GM12878 (cell line): ENCODE results near the gene SASH1. TPM values are rescaled to one million over a fixed set of nuclear protein-coding genes. Genes with fewer than 3 reads are reported as not detected.

Source experiments
- ATAC-seq: fragments of 200-7000 bp; cut with Tn5 transposase; 3 replicates; pipeline ENCODE4 v1.9.1; 2020; ENCODE audit warnings: mild to moderate bottlenecking, moderate library complexity
- BruUV-seq: library from RNA; stranded (reverse); fragments of 400-500 nt; replicated peaks from 2 replicates; lab custom pipeline; 2021; lab: Mats Ljungman, UMichigan
- CTCF ChIA-PET: fragments of 300-600 bp; sonication (Branson Sonifier 250); formaldehyde crosslinking; extraction: SDS; loops from one replicate; lab custom pipeline; 2021; ENCODE audit warnings: inconsistent platforms; lab: Yijun Ruan, JAX
- POLR2A ChIA-PET: fragments of 350-600 bp; formaldehyde crosslinking; extraction: SDS; loops from one replicate; lab custom pipeline; 2021; ENCODE audit warnings: inconsistent platforms; lab: Charles Lee
- RAD21 ChIA-PET: fragments of 300-600 bp; sonication (Branson Sonifier 250); formaldehyde crosslinking; loops from one replicate; lab custom pipeline; 2023; ENCODE audit warnings: antibody characterized with exemption; ENCODE audit not compliant: unreplicated experiment; lab: Charles Lee
- SMC1A ChIA-PET: fragments of 300-600 bp; sonication (Branson Sonifier 250); formaldehyde crosslinking; loops from one replicate; lab custom pipeline; 2023; ENCODE audit not compliant: unreplicated experiment, uncharacterized antibody; lab: Charles Lee
- DNase-seq: peaks from one replicate; pipeline ENCODE4 v3.0.0-alpha.2; 2011; ENCODE audit warnings: low read depth, low spot score
- FAIRE-seq: peaks from 3 replicates; lab custom pipeline; 2011; peaks lifted over from hg19 to GRCh38; lab: Jason Lieb, UNC
- H2AFZ ChIP-seq: 2 replicates; pipeline ENCODE4 v1.6.0; 2011; ENCODE audit warnings: low read depth, low read length, control low read depth; ENCODE audit not compliant: control insufficient read depth
- H3K27ac ChIP-seq: 2 replicates; pipeline ENCODE4 v1.5.1; 2011; ENCODE audit warnings: control low read depth; ENCODE audit not compliant: control insufficient read depth, insufficient read depth
- H3K27me3 ChIP-seq, 2 experiments: replicated peaks in 1 of 2; 2 replicates each; pipeline versions ENCODE4 v1.6.0 to v1.6.1; 2011; ENCODE audit warnings: low read length in 1 of 2; ENCODE audit not compliant: control insufficient read depth in 2 of 2, insufficient read depth in 2 of 2
- H3K36me3 ChIP-seq, 2 experiments: 2 replicates each; pipeline ENCODE4 v1.5.1; 2011; ENCODE audit warnings: low read length in 1 of 2; ENCODE audit not compliant: control insufficient read depth in 2 of 2, insufficient read depth in 2 of 2
- H3K4me1 ChIP-seq: 2 replicates; pipeline ENCODE4 v1.6.1; 2011; ENCODE audit warnings: mild to moderate bottlenecking, low read length, moderate library complexity, mixed read lengths; ENCODE audit not compliant: control insufficient read depth, insufficient read depth
- H3K4me2 ChIP-seq: 2 replicates; pipeline ENCODE4 v1.6.0; 2011; ENCODE audit warnings: control low read depth; ENCODE audit not compliant: control insufficient read depth, insufficient read depth
- H3K4me3 ChIP-seq: fragments of 200-600 bp; sonication (generic); 2 replicates; pipeline ENCODE4 v1.5.1; 2016
- H3K79me2 ChIP-seq: 2 replicates; pipeline ENCODE4 v1.6.0; 2011; ENCODE audit warnings: low read length; ENCODE audit not compliant: control insufficient read depth, insufficient read depth
- H3K9ac ChIP-seq: 2 replicates; pipeline ENCODE4 v1.8.0; 2011; ENCODE audit warnings: low read length, control low read depth, mixed read lengths; ENCODE audit not compliant: control insufficient read depth, insufficient read depth
- H3K9me3 ChIP-seq: replicated peaks from 3 replicates; pipeline ENCODE4 v1.5.1; 2011; ENCODE audit warnings: mild to moderate bottlenecking, low read length; ENCODE audit not compliant: control insufficient read depth, insufficient read depth
- H4K20me1 ChIP-seq: 2 replicates; pipeline ENCODE4 v1.6.0; 2011; ENCODE audit not compliant: control insufficient read depth, insufficient read depth
- BCL11A ChIP-seq: IDR thresholded peaks from 2 replicates; pipeline ENCODE4 v1.6.1; 2011; ENCODE audit warnings: low read depth, low read length
- CHD2 ChIP-seq: IDR thresholded peaks from 2 replicates; pipeline ENCODE4 v1.6.1; 2011; ENCODE audit warnings: low read depth, low read length, improper control_type of control experiment, borderline replicate concordance
- CHD4 ChIP-seq: fragments of 200-600 bp; sonication (generic); IDR thresholded peaks from 2 replicates; pipeline ENCODE4 v1.6.1; 2016; ENCODE audit warnings: mild to moderate bottlenecking
- DPF2 ChIP-seq: fragments of 450-650 bp; IDR thresholded peaks from 2 replicates; pipeline ENCODE4 v1.6.1; 2017; ENCODE audit warnings: mild to moderate bottlenecking
- E2F8 ChIP-seq: fragments of 450-650 bp; IDR thresholded peaks from 2 replicates; pipeline ENCODE4 v1.6.1; 2018; ENCODE audit warnings: mild to moderate bottlenecking, low read depth, moderate library complexity; ENCODE audit not compliant: partially characterized antibody
- HDAC6 ChIP-seq: fragments of 200-600 bp; sonication (generic); IDR thresholded peaks from one replicate; pipeline ENCODE4 v1.8.0; 2017; ENCODE audit warnings: antibody characterized with exemption; ENCODE audit not compliant: unreplicated experiment
- KAT2A ChIP-seq: conservative IDR thresholded peaks from 2 replicates; pipeline ENCODE4 v1.6.1; 2011; ENCODE audit warnings: low read depth, low read length; ENCODE audit not compliant: control insufficient read depth
- LARP7 ChIP-seq: fragments of 450-650 bp; IDR thresholded peaks from 2 replicates; pipeline ENCODE4 v1.6.1; 2017; ENCODE audit warnings: mild to moderate bottlenecking
- POLR2AphosphoS2 ChIP-seq: IDR thresholded peaks from 2 replicates; pipeline ENCODE4 v1.6.1; 2011; ENCODE audit warnings: low read depth, mild to moderate bottlenecking, low read length, improper control_type of control experiment, moderate library complexity
- SMAD5 ChIP-seq: IDR thresholded peaks from 2 replicates; pipeline ENCODE4 v1.6.1; 2016; ENCODE audit warnings: antibody characterized with exemption, low read depth
- SMARCA5 ChIP-seq: fragments of 450-650 bp; IDR thresholded peaks from 2 replicates; pipeline ENCODE4 v1.6.1; 2017; ENCODE audit warnings: mild to moderate bottlenecking
- SREBF2 ChIP-seq: IDR thresholded peaks from 2 replicates; pipeline ENCODE4 v1.6.1; 2012; ENCODE audit warnings: mild to moderate bottlenecking, low read length
- STAT3 ChIP-seq: IDR thresholded peaks from 2 replicates; pipeline ENCODE4 v1.6.1; 2011; ENCODE audit warnings: low read depth, low read length, improper control_type of control experiment
- TCF3 ChIP-seq: IDR thresholded peaks from 2 replicates; pipeline ENCODE4 v1.6.1; 2012; ENCODE audit warnings: low read depth, mild to moderate bottlenecking, low read length, borderline replicate concordance; ENCODE audit not compliant: insufficient read depth
- WGBS: methylation state at CpG from one replicate; pipeline ENCODE4 v1.1.6; 2016; ENCODE audit warnings: low lambda C conversion rate; ENCODE audit not compliant: insufficient replicate concordance, insufficient coverage; ENCODE audit errors: missing lambda C conversion rate; 5-methylcytosine and 5-hydroxymethylcytosine counted together
- in situ Hi-C: fragments of 300-500 bp; cut with MboI; formaldehyde crosslinking; loops from 9 replicates; pipeline ENCODE4 v1.14.3; 2018; ENCODE audit warnings: mixed read lengths
- intact Hi-C: fragments of 100-400 bp; cut with micrococcal nuclease; formaldehyde crosslinking; loops from one replicate; pipeline ENCODE4 v1.14.2; 2022; ENCODE audit not compliant: unreplicated experiment
- polyA plus RNA-seq, 11 experiments: library from polyadenylated mRNA; depleted of rRNA in 4 of 11; unstranded in 6 of 11; stranded (reverse) in 5 of 11; fragments of >200 nt; fragmentation: Nextera tagmentation in 4 of 11; fragmentation: Illumina TruSeq in 1 of 11; extraction: Ambion mirVana in 4 of 11; extraction: Trizol in 1 of 11; gene quantifications; 1 replicate in 1 of 11; 2 replicates in 10 of 11; pipeline versions ENCODE4 v1.2.1 to v1.2.3, GENCODE V29; 2011 to 2016; ENCODE audit warnings: inconsistent platforms in 2 of 11, missing spikeins in 2 of 11, low read depth in 1 of 11
- total RNA-seq, 4 experiments: library from RNA; depleted of rRNA in 3 of 4; stranded (reverse); fragments of >200 nt in 3 of 4; fragmentation: Illumina TruSeq in 1 of 4; extraction: Trizol in 1 of 4; gene quantifications; 2 replicates each; pipeline versions ENCODE4 v1.2.1 to v1.2.3, GENCODE V29; 2013 to 2021
- TF ChIP-seq, protein P1 (sequence below): fragments of 450-650 bp; IDR thresholded peaks from 2 replicates; pipeline ENCODE4 v1.6.1; 2018; ENCODE audit warnings: borderline replicate concordance, mild to moderate bottlenecking; ENCODE audit not compliant: partially characterized antibody

Gene SASH1
- total and polyA plus RNA-seq, 10 of the 15 experiments (the other 5 are each of a cell fraction or from before 2014, with no cell fraction given): 0.01 to 0.73 (median 0.14) TPM; not detected in 4

GRCh38 chr6:148385379-148385778 lies 42.7 kb downstream of the SASH1 start:
- Histone ChIP-seq H2AFZ (no peak overlapping the region), H3K36me3 (no peaks in the 10 kb centered on the region), H3K9me3 (no peaks in the 10 kb centered on the region), H3K4me3 (no peak overlapping the region), H3K4me1 (no peaks in the 10 kb centered on the region), H4K20me1 (no peaks in the 10 kb centered on the region), H3K27me3 (0 out of 4 replicates have a peak, but pooled peaks cover 0 to 1% of the 10 kb centered on the region in 2 experiments), H3K9ac (no peak overlapping the region), H3K79me2 (no peaks in the 10 kb centered on the region), H3K4me2 (no peak overlapping the region), H3K27ac (no peak overlapping the region)
- RAD21 ChIA-PET: no interaction called here
- TF ChIP-seq POLR2AphosphoS2: no peak
- no peak for TF ChIP-seq SMAD5
- FAIRE-seq: no peak
- DNase-seq: no peak
- in situ Hi-C loops: no loop called here
- BruUV-seq: no TSS peak
- POLR2A ChIA-PET: no interaction called here
- intact Hi-C loops: no loop called here
- 25% methylated on average over 2 of the region's 2 CpGs for WGBS
- SMC1A ChIA-PET: no interaction called here
- CTCF ChIA-PET: no interaction called here
- no peak for ATAC-seq

- no TSS peak for BruUV-seq
- ATAC-seq (no peak), FAIRE-seq (no peak), DNase-seq (no peak)
- POLR2A ChIA-PET: no interaction called here
- H2AFZ ChIP-seq: no peak overlapping the region
- no peaks in the 10 kb centered on the region for H4K20me1 ChIP-seq
- H3K9me3 ChIP-seq: no peaks in the 10 kb centered on the region
- H3K4me3 ChIP-seq: no peak overlapping the region
- no peaks in the 10 kb centered on the region for H3K79me2 ChIP-seq
- H3K9ac ChIP-seq: no peak overlapping the region
- H3K4me1 ChIP-seq: no peaks in the 10 kb centered on the region
- no peak overlapping the region for H3K27ac ChIP-seq
- SMC1A ChIA-PET: no interaction called here
- no peaks in the 10 kb centered on the region for H3K36me3 ChIP-seq
- H3K27me3 ChIP-seq: no peaks in the 10 kb centered on the region
- H3K4me2 ChIP-seq: no peak overlapping the region
- 64% methylated on average over 5 of the region's 5 CpGs for WGBS
- RAD21 ChIA-PET: no interaction called here
- in situ Hi-C loops (no loop called here), intact Hi-C loops (no loop called here)
- CTCF ChIA-PET: no interaction called here
- TF ChIP-seq E2F8 (no peak), STAT3 (no peak), TCF3 (no peak), KAT2A (no peak), SREBF2 (no peak), HDAC6 (no peak), CHD4 (no peak), SMARCA5 (no peak), LARP7 (no peak), DPF2 (no peak), BCL11A (no peak), CHD2 (no peak)
- TF ChIP-seq, protein P1, sequence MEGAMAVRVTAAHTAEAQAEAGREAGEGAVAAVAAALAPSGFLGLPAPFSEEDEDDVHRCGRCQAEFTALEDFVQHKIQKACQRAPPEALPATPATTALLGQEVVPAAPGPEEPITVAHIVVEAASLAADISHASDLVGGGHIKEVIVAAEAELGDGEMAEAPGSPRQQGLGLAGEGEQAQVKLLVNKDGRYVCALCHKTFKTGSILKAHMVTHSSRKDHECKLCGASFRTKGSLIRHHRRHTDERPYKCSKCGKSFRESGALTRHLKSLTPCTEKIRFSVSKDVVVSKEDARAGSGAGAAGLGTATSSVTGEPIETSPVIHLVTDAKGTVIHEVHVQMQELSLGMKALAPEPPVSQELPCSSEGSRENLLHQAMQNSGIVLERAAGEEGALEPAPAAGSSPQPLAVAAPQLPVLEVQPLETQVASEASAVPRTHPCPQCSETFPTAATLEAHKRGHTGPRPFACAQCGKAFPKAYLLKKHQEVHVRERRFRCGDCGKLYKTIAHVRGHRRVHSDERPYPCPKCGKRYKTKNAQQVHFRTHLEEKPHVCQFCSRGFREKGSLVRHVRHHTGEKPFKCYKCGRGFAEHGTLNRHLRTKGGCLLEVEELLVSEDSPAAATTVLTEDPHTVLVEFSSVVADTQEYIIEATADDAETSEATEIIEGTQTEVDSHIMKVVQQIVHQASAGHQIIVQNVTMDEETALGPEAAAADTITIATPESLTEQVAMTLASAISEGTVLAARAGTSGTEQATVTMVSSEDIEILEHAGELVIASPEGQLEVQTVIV: no peak
Observed at GRCh38 chr6:148388521-148388920, 45.9 kb downstream of the SASH1 start.
